Activated CD8-positive, alpha-beta memory T cell treated with anti-CD3 and anti-CD28 coated beads for 4 hours (primary cell): ENCODE results near the gene ST6GALNAC3.
"Not testable (repeated sequence)": the region's sequence is repeated elsewhere in the genome, so short reads cannot be mapped to it uniquely, and the experiment has no call there.

Source experiments
- DNase-seq, 2 donors: peaks; one replicate each; pipeline ENCODE4 v3.0.0-alpha.2; 2020; ENCODE audit warnings: low read depth in 2 of 2

ST6GALNAC3 gene

GRCh38 chr1:76073481-76073880 is 1.1 kb upstream of the ST6GALNAC3 start:
- DNase-seq = no peak

GRCh38 chr1:76075188-76075489 is 593 bp downstream of the ST6GALNAC3 start:
- DNase-seq = no peak

GRCh38 chr1:76075877-76076276 is 1.3 kb downstream of the ST6GALNAC3 start:
- DNase-seq = no peak

- no peak for DNase-seq
Observed at GRCh38 chr1:76079475-76080227, 5.1 kb downstream of the ST6GALNAC3 start.

- DNase-seq = no peak
Observed at GRCh38 chr1:76080552-76081079, 6.1 kb downstream of the ST6GALNAC3 start.

- DNase-seq = no peak
Observed at GRCh38 chr1:76082062-76082461, 7.5 kb downstream of the ST6GALNAC3 start.

- DNase-seq = no peak
Observed at GRCh38 chr1:76083189-76083588, 8.6 kb downstream of the ST6GALNAC3 start.

- DNase-seq = no peak
Observed at GRCh38 chr1:76084029-76084627, 9.6 kb downstream of the ST6GALNAC3 start.

GRCh38 chr1:76084685-76085084 is 10.1 kb downstream of the ST6GALNAC3 start:
- no peak for DNase-seq

- no peak for DNase-seq
Observed at GRCh38 chr1:76086109-76086508, 11.6 kb downstream of the ST6GALNAC3 start.

- no peak for DNase-seq
Observed at GRCh38 chr1:76086597-76086996, 12.1 kb downstream of the ST6GALNAC3 start.

- DNase-seq = no peak
Observed at GRCh38 chr1:76090283-76091203, 16.0 kb downstream of the ST6GALNAC3 start.

- no peak for DNase-seq
Observed at GRCh38 chr1:76092812-76093211, 18.3 kb downstream of the ST6GALNAC3 start.

GRCh38 chr1:76093522-76094312 is 19.2 kb downstream of the ST6GALNAC3 start:
- no peak for DNase-seq

- no peak for DNase-seq
Observed at GRCh38 chr1:76095802-76096201, 21.3 kb downstream of the ST6GALNAC3 start.

GRCh38 chr1:76097064-76097463 is 22.5 kb downstream of the ST6GALNAC3 start:
- DNase-seq = not testable (repeated sequence)

- DNase-seq = no peak
Observed at GRCh38 chr1:76098845-76099244, 24.3 kb downstream of the ST6GALNAC3 start.

GRCh38 chr1:76101548-76101947 is 27.0 kb downstream of the ST6GALNAC3 start:
- no peak for DNase-seq

GRCh38 chr1:76102046-76102445 is 27.5 kb downstream of the ST6GALNAC3 start:
- no peak for DNase-seq

GRCh38 chr1:76103034-76103433 is 28.5 kb downstream of the ST6GALNAC3 start:
- no peak for DNase-seq

GRCh38 chr1:76105372-76105771 is 30.8 kb downstream of the ST6GALNAC3 start:
- DNase-seq = no peak

- no peak for DNase-seq
Observed at GRCh38 chr1:76106251-76106650, 31.7 kb downstream of the ST6GALNAC3 start.
